HG02642 (cell line): Measurements from ENCODE around the gene TBX10.
"Not testable (repeated sequence)": the region's sequence is repeated elsewhere in the genome, so short reads cannot be mapped to it uniquely, and the experiment has no call there.

Experiments
- ATAC-seq: cut with Tn5 transposase; IDR thresholded peaks from one replicate; pipeline ENCODE4 v1.9.1; 2021; ENCODE audit warnings: mild to moderate bottlenecking; ENCODE audit not compliant: unreplicated experiment, poor library complexity

TBX10 gene

DNA sequence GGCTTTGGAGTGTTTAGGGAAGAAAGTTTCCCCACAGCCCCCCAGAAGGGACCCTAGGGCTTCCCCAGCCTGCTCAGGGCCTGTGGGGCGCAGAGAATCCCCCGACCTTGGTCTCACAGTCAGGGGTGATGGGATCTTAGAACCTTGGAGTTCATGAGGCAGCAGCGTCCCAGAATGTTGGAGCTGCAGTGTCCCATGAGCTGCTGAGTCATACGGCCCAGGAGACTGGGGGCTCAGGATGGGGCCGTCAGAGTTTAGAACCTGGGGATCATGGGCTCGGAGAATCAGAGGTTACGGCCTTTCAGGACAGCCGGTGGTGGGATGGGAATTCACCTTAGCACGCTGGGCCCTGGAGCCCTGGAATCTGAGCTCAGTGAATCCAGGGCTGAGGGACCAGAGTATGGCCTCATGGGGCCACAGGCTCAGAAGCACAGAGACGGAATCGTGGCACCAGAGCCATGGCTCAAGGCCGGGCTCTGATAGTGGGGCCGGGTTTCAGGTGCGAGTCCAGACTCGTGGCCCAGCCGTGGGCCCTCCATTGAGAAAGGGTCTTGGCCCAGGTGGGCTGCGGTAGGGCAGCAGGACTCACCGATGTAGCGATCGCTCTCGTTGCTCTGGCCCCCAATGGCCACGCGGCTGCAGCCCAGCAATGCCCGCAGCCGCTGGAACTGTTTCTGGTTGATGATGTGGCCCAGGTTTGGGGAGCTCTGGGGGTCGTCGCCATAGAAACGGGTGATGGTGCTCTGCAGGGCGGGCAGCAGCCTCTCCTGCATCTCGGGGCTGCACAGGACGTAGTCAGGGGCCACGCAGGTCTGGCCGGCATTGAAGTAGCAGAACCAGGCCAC lies 25.4 kb upstream of the TBX10 start:
- no peak for ATAC-seq

DNA sequence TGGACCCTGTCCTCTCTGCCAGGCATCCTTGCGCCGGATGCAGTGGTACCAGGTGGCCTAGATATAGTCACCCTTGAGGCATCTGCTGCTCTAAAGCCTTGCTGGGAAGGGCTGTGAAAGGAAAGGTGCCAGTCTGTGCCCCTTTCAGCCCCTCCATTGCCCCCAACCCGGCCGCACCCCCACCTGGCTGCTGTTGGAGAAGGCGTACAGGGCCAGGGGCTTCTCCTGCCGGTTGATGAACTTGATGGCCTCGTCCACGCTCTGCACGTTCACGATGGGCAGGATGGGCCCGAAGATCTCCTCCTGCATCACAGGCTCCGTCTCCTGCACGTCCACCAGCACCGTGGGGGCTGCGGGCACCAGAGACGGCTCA lies 24.6 kb upstream of the TBX10 start:
- no peak for ATAC-seq

DNA sequence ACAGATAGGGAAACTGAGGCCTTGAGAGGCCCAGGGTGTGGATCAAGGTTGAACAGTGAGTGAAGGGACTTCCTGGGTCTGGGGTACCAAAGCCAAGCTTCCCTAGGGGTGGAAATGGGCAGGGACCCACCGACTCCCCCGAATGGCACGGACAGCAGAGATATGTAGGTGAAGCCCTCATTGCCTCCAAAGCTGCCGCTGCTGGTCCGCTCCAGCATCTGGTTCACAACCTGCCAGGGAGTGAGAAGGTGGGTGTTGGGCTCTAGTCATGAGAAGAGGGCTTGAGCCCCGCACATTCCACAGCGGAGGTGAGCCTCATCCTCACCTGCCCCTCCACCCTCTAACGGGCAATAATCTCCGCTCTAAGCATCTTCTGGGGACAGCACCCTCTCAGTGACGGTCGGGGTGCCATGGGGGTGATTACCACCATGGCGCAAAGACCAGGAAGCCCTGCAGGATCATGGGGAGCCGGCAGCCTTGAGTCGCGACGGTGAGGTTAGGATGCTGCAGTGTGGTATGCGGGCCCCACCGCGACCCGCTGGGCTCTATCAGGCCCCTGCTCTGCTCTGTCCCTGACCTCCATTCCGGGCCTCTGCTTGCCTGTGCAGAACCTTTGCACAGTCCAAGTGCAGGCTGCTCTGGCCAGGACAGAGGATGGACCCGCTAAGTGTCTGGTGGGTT lies 24.1 kb upstream of the TBX10 start:
- no peak for ATAC-seq

DNA sequence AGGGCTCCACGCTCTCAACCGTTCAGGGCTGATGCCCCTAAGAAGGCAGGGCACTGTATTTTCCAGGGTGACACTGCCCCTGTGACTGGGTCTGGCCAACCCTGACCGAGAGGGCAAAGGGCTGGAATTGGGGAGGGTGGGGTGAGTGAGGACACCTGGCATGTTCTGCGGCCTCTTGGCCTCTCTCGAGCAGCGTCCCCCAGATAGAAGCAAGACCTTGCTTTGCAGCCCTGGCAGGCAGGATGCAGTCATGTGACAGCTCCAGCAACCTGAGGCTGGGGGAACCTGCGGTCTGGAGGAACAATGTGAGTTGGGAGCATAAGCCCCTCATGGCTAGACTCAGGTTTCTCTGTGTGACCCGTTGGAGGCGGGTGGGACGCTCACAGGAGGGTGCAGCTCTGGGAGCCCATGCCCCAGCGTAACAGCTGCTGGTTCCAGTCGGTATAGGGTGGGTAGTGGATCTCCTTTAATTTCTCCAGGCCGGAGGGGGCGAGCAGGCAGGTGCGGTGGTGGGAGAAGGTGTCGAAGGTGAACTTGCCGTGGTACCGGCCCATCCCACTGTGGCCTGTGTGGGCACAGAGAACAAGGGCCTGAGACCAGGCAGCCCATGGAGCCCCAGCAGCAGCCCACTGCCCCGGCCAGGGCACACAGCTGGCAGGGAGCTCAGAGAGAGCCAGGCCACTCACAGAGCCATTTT lies 23.4 kb upstream of the TBX10 start:
- ATAC-seq: no peak

DNA sequence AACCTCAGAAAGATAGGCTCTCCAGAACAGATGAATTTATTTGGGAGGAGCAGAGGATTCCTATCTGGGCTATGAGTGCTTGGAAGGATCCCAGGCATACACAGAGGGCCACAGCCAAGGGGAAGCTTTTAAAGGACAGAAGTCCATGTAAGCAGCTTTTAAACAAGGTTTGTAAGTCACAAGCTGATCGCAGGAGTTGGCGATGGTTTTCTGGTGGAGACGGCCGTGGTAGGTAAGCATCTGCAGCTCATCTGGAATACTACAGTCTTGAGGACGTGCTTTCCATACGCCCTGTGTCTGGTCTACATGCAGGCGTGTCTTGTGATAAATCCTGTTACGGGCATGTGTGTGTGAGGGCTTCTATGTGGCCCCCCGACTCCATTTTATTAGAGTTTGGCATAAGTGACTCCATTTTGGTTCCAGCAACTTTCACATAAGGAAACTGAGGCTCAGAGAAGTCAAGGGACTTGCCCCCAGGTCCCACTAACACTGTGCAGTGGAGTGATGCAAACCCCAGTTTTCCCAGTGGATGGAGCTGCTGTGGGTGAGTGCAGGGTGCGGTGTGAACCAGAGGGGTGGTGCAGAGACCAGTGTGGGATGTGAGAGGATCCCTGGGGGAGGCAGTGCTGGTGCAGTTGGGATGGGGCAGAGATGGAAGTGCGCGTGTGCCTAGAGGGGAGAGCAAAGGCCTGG lies 22.7 kb upstream of the TBX10 start:
- ATAC-seq: no peak

DNA sequence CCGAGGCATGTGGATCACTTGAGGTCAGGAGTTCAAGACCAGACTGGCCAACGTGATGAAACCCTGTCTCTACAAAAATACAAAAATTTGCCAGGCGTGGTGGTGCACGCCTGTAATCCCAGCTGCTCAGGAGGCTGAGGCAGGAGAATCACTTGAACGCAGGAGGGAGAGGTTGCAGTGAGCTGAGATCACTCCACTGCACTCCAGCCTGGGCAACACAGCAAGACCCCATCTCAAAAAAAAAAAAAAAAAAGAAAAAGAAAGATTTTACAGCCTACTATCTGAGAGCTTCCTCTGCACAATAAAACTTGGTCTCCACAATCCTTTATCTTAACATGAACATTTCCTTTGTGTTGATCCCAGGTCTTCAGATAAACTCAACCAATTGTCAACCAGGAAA lies 21.2 kb upstream of the TBX10 start:
- not testable (repeated sequence) for ATAC-seq

DNA sequence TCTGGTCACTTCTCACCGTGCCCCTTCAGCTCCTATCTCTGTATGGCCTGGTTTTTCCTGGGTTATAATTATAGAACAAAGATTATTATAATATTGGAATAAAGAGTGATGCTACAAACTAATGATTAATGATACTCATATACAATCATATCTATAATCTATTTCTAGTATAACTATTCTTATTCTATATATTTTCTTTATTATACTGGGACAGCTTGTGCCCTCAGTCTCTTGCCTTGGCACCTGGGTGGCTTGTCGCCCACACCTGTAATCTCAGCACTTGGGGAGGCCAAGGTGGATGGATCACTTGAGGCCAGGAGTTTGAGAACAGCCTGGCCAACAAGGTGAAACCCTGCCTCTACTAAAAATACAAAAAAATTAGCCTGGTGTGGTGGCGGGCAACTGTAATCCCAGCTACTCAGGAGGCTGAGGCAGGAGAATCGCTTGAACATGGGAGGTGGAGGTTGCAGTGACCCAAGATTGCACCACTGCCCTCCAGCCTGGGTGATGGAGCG lies 20.1 kb upstream of the TBX10 start:
- not testable (repeated sequence) for ATAC-seq

DNA sequence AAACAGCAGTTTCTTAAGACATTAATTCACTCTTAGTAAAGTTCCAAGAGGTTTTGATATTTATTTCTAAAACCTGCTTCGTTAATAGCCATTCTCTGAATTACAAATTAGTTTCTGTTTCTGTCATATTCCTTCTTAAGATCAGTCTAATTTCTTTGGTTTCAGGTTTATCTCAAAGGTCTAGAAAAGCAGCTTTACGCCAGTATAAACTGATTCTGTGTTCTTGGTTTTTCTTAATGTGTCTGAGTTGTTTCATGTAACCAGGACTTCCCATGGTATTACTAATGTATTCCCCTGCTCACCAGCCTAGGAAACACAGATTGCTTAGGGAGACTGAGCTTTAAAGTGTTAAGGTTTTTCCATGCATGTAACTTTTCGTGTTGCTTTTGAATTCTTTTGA lies 17.7 kb upstream of the TBX10 start:
- ATAC-seq: no peak

DNA sequence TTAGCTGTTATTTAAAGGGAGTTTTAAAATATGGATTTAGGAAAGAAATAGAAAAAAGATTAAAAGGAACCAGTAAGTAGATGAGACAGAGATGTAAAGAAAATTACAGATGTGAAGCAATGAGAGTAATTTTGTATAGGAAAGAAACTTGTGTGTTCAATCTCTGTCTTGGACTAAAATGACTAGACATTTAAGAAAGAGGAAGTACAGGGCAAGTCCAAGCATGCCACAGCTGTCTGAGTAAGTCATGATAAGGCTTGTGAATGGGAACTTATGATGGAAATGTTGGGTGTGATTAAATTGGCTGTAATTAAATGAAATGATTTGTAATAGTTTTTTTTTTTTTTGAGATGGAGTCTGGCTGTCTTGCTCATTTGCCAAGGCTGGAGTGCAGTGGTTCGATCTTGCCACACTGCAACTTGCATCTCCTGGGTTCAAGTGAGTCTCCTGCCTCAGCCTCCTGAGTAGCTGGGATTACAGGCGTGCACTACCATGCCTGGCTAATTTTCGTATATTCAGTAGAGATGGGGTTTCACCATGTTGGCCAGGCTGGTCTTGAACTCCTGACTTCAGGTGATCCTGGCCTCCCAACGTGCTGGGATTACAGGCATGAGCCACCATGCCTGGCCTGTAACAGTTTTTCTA lies 16.8 kb upstream of the TBX10 start:
- ATAC-seq: no peak

DNA sequence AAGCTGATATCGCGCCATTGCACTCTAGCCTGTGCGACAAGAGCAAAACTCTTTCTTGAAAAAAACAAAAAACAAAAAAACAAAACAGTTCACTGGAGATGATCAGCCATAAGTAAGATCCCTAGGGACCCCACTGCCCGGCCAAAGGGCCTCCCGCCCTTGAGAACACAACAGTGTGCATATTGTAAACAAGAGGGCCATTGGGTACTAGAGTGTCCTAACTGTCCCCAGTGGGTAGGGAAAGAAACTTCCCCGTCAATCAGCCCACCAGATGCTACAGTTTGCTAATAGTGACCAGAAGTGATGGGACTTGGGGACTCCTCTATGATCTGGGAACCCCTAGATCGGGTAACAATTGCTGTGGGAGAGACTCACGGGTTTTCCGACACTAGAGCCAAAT lies 14.7 kb upstream of the TBX10 start:
- ATAC-seq: no peak

DNA sequence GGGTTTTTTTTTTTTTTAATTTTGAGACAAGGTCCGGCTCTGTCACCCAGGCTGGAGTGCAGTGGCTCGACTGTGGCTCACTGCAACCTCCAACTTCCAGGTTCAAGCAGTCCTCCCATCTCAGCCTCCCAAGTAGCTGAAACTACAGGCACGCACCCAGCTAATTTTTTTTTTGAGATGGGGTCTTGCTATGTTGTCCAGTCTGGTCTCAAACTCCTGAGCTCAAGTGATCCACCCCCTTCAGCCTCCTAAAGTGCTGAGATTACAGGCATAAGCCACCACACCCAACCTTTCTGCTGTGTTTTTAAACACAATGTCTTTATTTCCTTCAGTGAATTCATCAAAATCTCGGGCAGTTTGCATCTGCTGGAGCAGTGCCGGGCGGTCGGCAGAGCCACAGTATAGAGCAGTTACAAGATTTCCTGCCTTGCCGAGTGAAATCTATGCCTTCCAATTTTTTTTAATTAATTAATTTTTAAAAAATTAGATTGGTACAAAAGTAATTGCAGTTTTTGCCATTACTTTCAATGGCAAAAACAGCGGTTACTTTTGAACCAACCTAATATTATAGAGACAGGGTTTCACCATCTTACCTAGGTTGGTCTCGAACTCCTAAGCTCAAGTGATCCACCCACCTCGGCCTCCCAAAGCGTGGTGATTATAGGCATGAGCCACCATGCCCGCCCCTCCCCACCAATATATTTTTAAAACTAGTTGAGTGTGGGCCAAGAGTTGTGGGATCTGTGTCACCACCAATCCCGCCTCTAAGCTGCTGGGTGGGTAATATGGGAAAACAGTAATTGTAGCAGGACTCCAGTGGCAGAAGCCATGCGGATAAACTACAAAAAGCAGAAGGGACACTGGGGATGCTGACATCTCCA lies 13.6 kb upstream of the TBX10 start:
- no peak for ATAC-seq

DNA sequence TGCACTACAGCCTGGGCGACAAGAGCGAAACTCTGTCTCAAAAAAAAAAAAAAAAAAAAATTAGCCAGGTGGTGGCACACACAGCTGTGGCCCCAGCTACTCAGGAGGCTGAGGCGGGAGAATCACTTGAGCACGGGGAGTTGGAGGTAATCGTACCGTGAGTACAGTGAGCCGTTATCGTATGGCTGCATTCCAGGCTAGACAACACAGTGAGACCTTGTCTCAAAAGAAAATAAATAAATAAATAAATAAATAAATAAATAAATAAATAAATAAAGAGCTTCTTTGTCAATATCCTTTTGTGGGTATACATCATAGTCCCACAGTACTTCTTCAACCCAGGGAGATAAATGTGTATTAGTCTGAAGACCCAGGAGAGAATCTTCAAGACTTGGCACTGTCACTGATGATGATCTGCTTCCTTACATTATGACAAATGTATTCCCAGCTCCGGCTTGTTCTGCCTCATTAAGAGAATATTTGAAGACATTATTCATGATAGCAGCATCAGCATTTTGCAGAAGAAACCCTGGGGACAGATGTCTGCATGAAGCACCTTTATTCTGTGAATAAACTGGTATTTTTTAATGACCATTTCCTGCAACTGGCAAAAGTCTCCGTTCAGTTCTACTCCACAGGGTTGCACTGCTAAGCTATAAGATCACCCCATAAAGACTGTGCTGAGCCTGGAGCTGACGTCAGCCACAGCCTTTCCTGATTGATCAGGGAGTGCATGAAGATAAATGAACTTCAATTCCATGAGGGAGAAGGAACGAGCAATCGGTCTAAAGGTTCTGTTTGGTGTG lies 12.6 kb upstream of the TBX10 start:
- no peak for ATAC-seq

DNA sequence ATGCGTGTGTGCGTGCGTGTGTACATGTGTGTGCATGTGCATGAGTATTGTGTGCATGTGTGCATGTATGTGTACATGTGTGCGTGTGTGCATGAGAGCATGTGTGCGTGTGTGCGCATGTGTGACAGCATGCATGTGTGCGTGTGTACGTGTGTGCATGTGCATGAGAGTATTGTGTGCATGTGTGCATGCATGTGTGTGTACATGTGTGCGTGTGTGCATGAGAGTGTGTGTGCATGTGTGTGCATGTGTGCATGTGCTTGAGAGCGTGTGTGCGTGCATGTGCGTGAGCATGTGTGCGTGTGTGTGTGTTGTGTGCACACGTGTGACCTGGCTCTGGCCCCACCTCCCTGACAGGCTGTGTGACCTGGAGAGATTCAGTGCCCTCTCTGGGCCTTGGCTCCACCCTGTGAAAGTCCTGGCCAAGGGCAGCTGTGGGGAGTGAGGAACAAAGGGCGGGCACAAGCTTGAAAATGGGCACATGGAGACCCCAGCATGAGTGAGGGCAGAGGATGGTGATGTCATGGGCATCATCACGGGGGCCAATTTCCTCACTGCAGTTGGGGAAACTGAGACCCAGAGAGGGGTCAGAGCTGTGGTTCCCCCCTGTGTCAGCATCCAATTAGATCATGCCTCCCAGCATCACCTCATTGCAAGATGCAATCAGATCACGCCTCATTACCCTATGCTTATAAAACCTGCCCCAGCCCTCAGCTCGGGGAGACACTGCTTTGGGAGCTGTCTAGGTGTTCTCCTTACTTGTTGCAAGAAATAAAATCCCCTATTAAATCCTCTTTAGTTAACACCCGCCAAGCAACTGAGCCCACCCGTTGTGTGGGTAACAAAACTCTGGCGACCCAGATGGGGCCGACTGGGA lies 10.3 kb upstream of the TBX10 start:
- no peak for ATAC-seq

DNA sequence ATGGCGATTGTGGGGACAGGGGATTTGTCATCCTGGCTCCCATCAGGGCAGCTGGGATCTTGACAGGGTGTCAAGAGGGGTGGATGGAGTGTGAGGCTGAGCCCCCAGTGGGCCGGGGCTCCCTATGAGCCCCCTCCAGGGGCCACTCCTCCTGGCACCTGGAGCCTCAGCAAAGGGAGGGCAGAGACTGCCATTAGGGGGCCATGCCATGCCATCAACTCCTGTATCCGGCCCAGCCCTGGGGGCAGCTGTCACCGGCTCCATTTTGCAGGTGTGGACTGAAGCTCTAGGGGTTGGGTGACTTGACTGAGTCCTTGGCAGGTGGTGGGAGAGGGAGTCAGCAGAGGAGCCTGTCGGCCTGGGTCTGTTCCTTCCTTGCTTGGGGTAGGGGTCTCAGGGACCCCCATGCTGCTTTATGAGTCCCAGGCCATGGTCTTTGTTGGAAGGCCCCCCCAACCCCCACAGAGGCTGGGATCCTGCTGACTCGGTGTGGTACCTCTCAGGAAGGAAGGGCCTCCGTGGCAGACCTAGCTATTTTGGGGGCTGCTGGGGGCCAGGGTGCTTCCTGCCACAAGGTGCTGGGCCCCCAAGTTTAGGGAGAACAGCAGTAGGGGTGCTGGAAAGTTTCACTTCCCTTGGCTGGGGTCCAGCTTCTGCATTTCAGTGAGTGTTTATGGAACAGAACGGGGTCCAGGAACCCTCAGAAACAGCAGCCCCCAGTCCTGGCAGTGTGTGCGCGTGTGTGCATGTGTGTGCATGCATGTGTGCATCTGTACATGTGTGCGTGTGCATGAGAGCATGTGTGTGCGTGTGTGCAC lies 9.4 kb upstream of the TBX10 start:
- ATAC-seq: no peak

DNA sequence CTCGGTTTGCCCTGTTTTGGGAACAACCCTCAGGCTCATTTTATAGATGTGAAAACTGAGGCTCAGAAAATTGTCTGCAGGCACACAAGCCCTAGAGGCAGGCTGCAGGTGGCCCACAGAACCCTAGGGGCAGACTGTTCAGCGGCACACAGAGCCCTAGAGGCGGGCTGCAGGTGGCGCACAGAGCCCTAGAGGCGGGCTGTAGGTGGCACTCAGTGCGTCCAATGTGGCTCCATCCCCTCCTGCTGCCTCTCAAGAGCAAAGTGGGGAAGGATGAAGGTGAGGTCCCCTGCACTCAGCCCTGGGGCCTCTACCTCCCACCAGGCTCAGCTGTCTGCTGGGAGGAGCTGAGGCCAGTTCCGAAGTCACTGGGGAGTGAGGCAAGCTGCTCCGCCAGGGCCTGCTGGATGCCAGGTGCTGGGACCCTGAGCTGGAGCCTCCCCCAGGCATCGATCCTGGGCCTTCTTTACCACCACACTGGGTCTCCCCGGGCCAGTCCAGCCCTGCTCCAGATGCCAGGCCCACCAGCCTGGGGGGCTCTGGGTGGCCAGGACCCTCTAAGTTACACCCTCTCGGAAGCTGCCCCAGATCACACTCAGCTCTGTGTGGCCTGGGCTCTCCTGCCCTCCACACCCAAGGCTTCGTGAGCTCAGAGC lies 8.7 kb upstream of the TBX10 start:
- peak; percentile 53 for ATAC-seq

DNA sequence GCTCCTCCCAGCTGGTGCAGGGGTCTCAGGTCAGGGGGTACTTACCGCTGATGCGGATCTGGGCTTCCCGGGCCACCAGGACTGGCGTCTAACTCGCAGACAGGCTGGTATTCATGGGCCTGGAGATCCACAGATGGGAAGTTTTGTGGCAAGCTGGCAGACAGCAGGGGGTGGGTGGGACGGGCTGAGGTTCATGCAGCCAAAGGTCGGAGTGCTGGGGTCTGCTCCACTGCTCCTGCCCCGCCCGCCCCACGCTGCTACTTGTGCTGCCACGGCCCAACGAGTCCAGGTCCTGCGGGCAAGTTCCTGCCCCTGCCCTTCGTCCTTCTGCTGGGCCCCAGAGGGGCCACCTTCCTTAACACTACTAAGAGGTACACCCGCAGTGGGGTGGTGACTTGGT lies 7.9 kb upstream of the TBX10 start:
- no peak for ATAC-seq
